Endothelial cell of umbilical vein (primary cell): ENCODE measurements around the gene IL1R2. TPM values are rescaled to one million over a fixed set of nuclear protein-coding genes. Genes with fewer than 3 reads are reported as not detected.

Source experiments
- BruUV-seq: library from RNA; stranded (reverse); fragments of 400-500 nt; replicated peaks from 2 replicates; lab custom pipeline; 2021; lab: Mats Ljungman, UMichigan
- CTCF ChIA-PET: fragments of 300-600, 350-600 bp; sonication (Branson Sonifier 250); formaldehyde crosslinking; loops from one replicate; lab custom pipeline; 2021; ENCODE audit warnings: antibody characterized with exemption, inconsistent platforms; lab: Charles Lee
- POLR2A ChIA-PET: fragments of 300-600, 350-600 bp; sonication (Branson Sonifier 250); formaldehyde crosslinking; loops from one replicate; lab custom pipeline; 2021; ENCODE audit warnings: antibody characterized with exemption, inconsistent platforms; lab: Charles Lee
- DNase-seq: peaks from one replicate; pipeline ENCODE4 v3.0.0-alpha.2; 2011; ENCODE audit warnings: low read depth, low spot score
- FAIRE-seq: peaks from 2 replicates; lab custom pipeline; 2011; peaks lifted over from hg19 to GRCh38; lab: Jason Lieb, UNC
- H2AFZ ChIP-seq: 2 replicates; pipeline ENCODE4 v1.6.0; 2012; ENCODE audit warnings: low read depth, low read length, control low read depth, inconsistent platforms
- H3K27ac ChIP-seq: 2 replicates; pipeline ENCODE4 v1.5.1; 2011; ENCODE audit warnings: low read depth, mild to moderate bottlenecking, control low read depth, low read length, moderate library complexity; ENCODE audit not compliant: insufficient read depth
- H3K27me3 ChIP-seq, 2 experiments: 2 replicates each; pipeline versions ENCODE4 v1.6.0 to v1.6.1; 2011; ENCODE audit warnings: low read length in 2 of 2, mixed read lengths in 1 of 2; ENCODE audit not compliant: control insufficient read depth in 2 of 2, insufficient read depth in 2 of 2
- H3K36me3 ChIP-seq, 2 experiments: 2 replicates in 1 of 2; 3 replicates in 1 of 2; pipeline ENCODE4 v1.5.1; 2011; ENCODE audit warnings: low read length in 2 of 2, mild to moderate bottlenecking in 1 of 2, moderate library complexity in 1 of 2; ENCODE audit not compliant: control insufficient read depth in 2 of 2, insufficient read depth in 2 of 2; ENCODE audit errors: extremely low read depth in 1 of 2
- H3K4me1 ChIP-seq: 3 replicates; pipeline ENCODE4 v1.5.1; 2011; ENCODE audit warnings: mild to moderate bottlenecking, low read length; ENCODE audit not compliant: control insufficient read depth, insufficient read depth; ENCODE audit errors: extremely low read depth
- H3K4me2 ChIP-seq: 2 replicates; pipeline ENCODE4 v1.6.1; 2011; ENCODE audit warnings: low read length, control low read depth, mixed read lengths; ENCODE audit not compliant: insufficient read depth
- H3K4me3 ChIP-seq, 3 experiments: fragments of 200-600 bp in 1 of 3; sonication (generic), shearing (Covaris generic) in 1 of 3; replicated peaks in 1 of 3; 2 replicates each; pipeline ENCODE4 v1.5.1; 2011 to 2016; ENCODE audit warnings: control low read depth in 3 of 3, low read length in 3 of 3, mild to moderate bottlenecking in 2 of 3, inconsistent platforms in 1 of 3, low read depth in 1 of 3, moderate library complexity in 1 of 3; ENCODE audit not compliant: insufficient read depth in 1 of 3
- H3K79me2 ChIP-seq: 2 replicates; pipeline ENCODE4 v1.6.0; 2012; ENCODE audit warnings: low read length, inconsistent platforms; ENCODE audit not compliant: control insufficient read depth, insufficient read depth
- H3K9ac ChIP-seq: replicated peaks from 2 replicates; pipeline ENCODE3; 2011; ENCODE audit warnings: low read length, control low read depth; ENCODE audit not compliant: insufficient read depth; ENCODE audit errors: extremely low read depth
- H3K9me1 ChIP-seq: replicated peaks from 3 replicates; pipeline ENCODE4 v1.6.0; 2011; ENCODE audit warnings: mild to moderate bottlenecking, low read length; ENCODE audit not compliant: control insufficient read depth, insufficient read depth; ENCODE audit errors: extremely low read depth
- H3K9me3 ChIP-seq: replicated peaks from 2 replicates; pipeline ENCODE4 v1.5.1; 2012; ENCODE audit warnings: low read length, inconsistent platforms; ENCODE audit not compliant: control insufficient read depth, insufficient read depth
- H4K20me1 ChIP-seq: replicated peaks from 2 replicates; pipeline ENCODE3; 2011; ENCODE audit warnings: mild to moderate bottlenecking, low read length; ENCODE audit not compliant: control insufficient read depth, insufficient read depth; ENCODE audit errors: extremely low read depth
- EZH2 ChIP-seq: IDR thresholded peaks from 2 replicates; pipeline ENCODE4 v1.6.1; 2012; ENCODE audit warnings: borderline replicate concordance, low read depth, mild to moderate bottlenecking, moderate library complexity, low read length, inconsistent platforms; ENCODE audit not compliant: severe bottlenecking
- FOS ChIP-seq: IDR thresholded peaks from 2 replicates; pipeline ENCODE4 v1.6.1; 2011; ENCODE audit warnings: mild to moderate bottlenecking, low read length, moderate library complexity, borderline replicate concordance; ENCODE audit not compliant: insufficient read depth
- GATA2 ChIP-seq: IDR thresholded peaks from 2 replicates; pipeline ENCODE4 v1.7.0; 2011; ENCODE audit warnings: low read depth, mild to moderate bottlenecking, moderate library complexity, mixed read lengths, low read length; ENCODE audit not compliant: insufficient read length, insufficient read depth
- JUN ChIP-seq: IDR thresholded peaks from 2 replicates; pipeline ENCODE4 v1.6.1; 2011; ENCODE audit warnings: borderline replicate concordance, low read depth; ENCODE audit not compliant: insufficient read length, insufficient read depth
- MYC ChIP-seq: IDR thresholded peaks from one replicate; pipeline ENCODE4 v1.6.1; 2011; ENCODE audit warnings: mild to moderate bottlenecking, low read depth, low read length
- POLR2A ChIP-seq: IDR thresholded peaks from 2 replicates; pipeline ENCODE4 v1.6.1; 2012; ENCODE audit warnings: low read depth, mild to moderate bottlenecking, control low read depth, low read length
- POLR2AphosphoS5 ChIP-seq: IDR thresholded peaks from 2 replicates; pipeline ENCODE4 v1.6.1; 2012; ENCODE audit warnings: low read depth, mild to moderate bottlenecking, control low read depth, low read length, moderate library complexity; ENCODE audit not compliant: insufficient read depth
- dilution Hi-C: fragments of 300-500 bp; cut with MboI; formaldehyde crosslinking; loops from one replicate; pipeline ENCODE4 v1.15.0; 2019; ENCODE audit warnings: low sequenced_read_pairs; ENCODE audit not compliant: extremely low pct_ligation_motif_present
- intact Hi-C: fragments of 100-400 bp; cut with micrococcal nuclease; formaldehyde crosslinking; loops from one replicate; pipeline ENCODE4 v1.10.0; 2022
- polyA plus RNA-seq, 4 experiments: library from polyadenylated mRNA; depleted of rRNA in 3 of 4; stranded (reverse) in 3 of 4; unstranded in 1 of 4; fragments of >200 nt; gene quantifications; 2 replicates each; pipeline versions ENCODE4 v1.2.1 to v1.2.3, GENCODE V29; 2011 to 2012; ENCODE audit warnings: missing spikeins in 1 of 4
- total RNA-seq: library from RNA; stranded (reverse); gene quantifications from 2 replicates; pipeline ENCODE4 v1.2.3, GENCODE V29; 2021
- TF ChIP-seq, protein P1 (sequence below): IDR thresholded peaks from 2 replicates; pipeline ENCODE4 v1.6.1; 2011; ENCODE audit not compliant: insufficient read depth, insufficient read length
- TF ChIP-seq, protein P2 (sequence below), 2 donors: IDR thresholded peaks; 1 replicate in 1 of 2; 2 replicates in 1 of 2; pipeline ENCODE4 v1.5.1; 2011; ENCODE audit warnings: low read length in 2 of 2, mild to moderate bottlenecking in 2 of 2, moderate library complexity in 2 of 2, control low read depth in 1 of 2, inconsistent platforms in 1 of 2, low read depth in 1 of 2; ENCODE audit not compliant: insufficient read depth in 1 of 2; ENCODE audit errors: extremely low read depth in 1 of 2

The IL1R2 gene
- total and polyA plus RNA-seq, 2 donors (not counting 3 experiments of a cell fraction or from before 2014, with no cell fraction given), result not detected

DNA sequence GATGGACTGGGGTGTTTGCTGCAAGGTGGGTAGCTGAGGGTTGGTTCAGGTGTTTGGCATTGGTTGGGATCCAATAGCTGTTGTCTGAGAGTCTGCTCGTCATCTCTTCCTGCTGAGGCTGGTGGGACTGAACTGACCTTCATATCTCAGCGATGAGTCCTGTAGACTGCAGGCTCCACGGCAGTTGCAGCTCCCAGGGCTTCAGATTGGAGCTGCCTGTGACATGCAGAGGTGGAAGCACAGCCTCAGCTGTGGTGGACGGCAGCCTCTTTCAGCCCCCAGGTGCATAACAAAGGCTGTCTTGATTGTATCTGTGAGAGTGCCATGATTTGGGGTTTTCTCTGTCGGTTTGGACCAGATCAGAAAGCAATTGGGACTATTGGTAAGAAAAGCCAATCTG lies 3.9 kb upstream of the IL1R2 start:
- ChIA-PET CTCF (interaction anchor here (1.4 kb wide), 1 partner anchor 18 kb away, joined by 6 read pairs; no protein-coding TSS in a partner anchor), POLR2A (no interaction called here)
- no peak overlapping the region for H3K27ac ChIP-seq
- H3K4me2 ChIP-seq, result no peak overlapping the region
- peaks cover 8 to 11% of the 10 kb centered on the region in 2 experiments for H3K27me3 ChIP-seq
- H2AFZ ChIP-seq, result no peak overlapping the region
- no peak for TF ChIP-seq MYC
- TF ChIP-seq POLR2AphosphoS5, result no peak
- TF ChIP-seq EZH2, result no peak
- no peak for TF ChIP-seq JUN
- TF ChIP-seq, protein P1, sequence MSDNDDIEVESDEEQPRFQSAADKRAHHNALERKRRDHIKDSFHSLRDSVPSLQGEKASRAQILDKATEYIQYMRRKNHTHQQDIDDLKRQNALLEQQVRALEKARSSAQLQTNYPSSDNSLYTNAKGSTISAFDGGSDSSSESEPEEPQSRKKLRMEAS, result no peak
- TF ChIP-seq, protein P2, sequence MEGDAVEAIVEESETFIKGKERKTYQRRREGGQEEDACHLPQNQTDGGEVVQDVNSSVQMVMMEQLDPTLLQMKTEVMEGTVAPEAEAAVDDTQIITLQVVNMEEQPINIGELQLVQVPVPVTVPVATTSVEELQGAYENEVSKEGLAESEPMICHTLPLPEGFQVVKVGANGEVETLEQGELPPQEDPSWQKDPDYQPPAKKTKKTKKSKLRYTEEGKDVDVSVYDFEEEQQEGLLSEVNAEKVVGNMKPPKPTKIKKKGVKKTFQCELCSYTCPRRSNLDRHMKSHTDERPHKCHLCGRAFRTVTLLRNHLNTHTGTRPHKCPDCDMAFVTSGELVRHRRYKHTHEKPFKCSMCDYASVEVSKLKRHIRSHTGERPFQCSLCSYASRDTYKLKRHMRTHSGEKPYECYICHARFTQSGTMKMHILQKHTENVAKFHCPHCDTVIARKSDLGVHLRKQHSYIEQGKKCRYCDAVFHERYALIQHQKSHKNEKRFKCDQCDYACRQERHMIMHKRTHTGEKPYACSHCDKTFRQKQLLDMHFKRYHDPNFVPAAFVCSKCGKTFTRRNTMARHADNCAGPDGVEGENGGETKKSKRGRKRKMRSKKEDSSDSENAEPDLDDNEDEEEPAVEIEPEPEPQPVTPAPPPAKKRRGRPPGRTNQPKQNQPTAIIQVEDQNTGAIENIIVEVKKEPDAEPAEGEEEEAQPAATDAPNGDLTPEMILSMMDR (IDR thresholded peaks at IDR 0.05; ENCODE audit: extremely low read depth in 1 of 2, insufficient read depth in 1 of 2, low read depth in 1 of 2, low read length in 2 of 2), result no peak
- TF ChIP-seq FOS, result no peak
- no peak for TF ChIP-seq POLR2A
- no peak for TF ChIP-seq GATA2
- no peaks in the 10 kb centered on the region for H3K36me3 ChIP-seq
- H3K4me3 ChIP-seq, result no peak overlapping the region
- no TSS peak for BruUV-seq
- H3K9ac ChIP-seq, result no peak overlapping the region
- FAIRE-seq (no peak), DNase-seq (no peak)
- intact Hi-C loops, result loop anchor here (10.0 kb wide), 1 partner anchor 743 kb away; no protein-coding TSS in a partner anchor
- no peaks in the 10 kb centered on the region for H3K9me1 ChIP-seq
- H4K20me1 ChIP-seq, result no peaks in the 10 kb centered on the region
- dilution Hi-C loops, result no loop called here
- no peaks in the 10 kb centered on the region for H3K4me1 ChIP-seq
- H3K9me3 ChIP-seq, result no peaks in the 10 kb centered on the region
- H3K79me2 ChIP-seq, result no peaks in the 10 kb centered on the region
